Right ventricle myocardium inferior (tissue), 1 donor: ENCODE measurements around the gene MNAT1. TPM values are rescaled to one million over a fixed set of nuclear protein-coding genes. Genes with fewer than 3 reads are reported as not detected.
A peak's percentile ranks its signal among the peaks of the same experiment; 100 is the strongest.
"Not testable (repeated sequence)": the region's sequence is repeated elsewhere in the genome, so short reads cannot be mapped to it uniquely, and the experiment has no call there.

ENCODE experiments used
- ATAC-seq: fragments of 200-7000 bp; cut with Tn5 transposase; one replicate; pipeline ENCODE4 v1.9.1; 2020; ENCODE audit warnings: mild to moderate bottlenecking, moderate library complexity
- DNase-seq: peaks from one replicate; pipeline ENCODE4 v3.0.0; 2021; ENCODE audit errors: missing footprints
- intact Hi-C: fragments of 100-400 bp; cut with DNase I; formaldehyde crosslinking; loops from one replicate; pipeline ENCODE4 v1.11.0; 2022
- total RNA-seq: library from RNA; stranded (reverse); fragmentation: NEBNext Ultra II Directional; extraction: Animal tissue kit (Norgen Biotek cat#: 25700); gene quantifications from one replicate; pipeline ENCODE4 v1.2.1, GENCODE V29; 2021
- donor health status: DM: no; HTN: yes; CAD: no; lungs with severe emphysema.

The MNAT1 gene
- total RNA-seq, 1 donor from 2014 or later: 25.7 TPM

DNA sequence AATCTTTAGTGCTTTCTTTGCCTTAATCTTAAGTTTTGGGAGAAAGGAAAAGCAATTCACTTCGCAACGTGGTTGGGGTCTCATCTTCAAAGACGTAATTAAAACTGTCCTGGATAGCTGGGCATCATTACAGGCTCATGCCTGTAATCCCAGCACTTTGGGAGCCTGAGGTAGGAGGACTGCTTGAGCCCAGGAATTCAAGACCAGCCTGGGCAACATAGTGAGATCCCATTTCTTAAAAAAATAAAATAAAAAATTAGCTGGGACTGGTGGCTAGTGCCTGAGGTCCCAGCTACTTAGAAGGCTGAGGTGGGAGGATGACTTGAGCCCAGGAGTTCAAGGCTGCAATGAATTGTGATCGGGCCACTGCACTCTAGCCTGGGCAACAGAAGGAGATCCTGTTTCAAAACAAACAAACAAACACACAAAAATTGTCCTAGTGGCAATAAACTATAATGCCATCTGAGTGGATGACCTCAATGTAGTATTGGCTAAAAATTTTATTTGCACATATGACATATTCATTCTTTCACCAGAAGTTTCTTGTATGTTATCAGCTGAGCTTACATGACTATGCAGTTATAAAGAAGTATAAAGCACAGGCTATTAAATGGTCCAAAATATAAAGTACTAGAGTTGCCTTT, 1.6 kb upstream of the MNAT1 start:
- intact Hi-C loops: no loop called here
- ATAC-seq (no peak), DNase-seq (no peak)

DNA sequence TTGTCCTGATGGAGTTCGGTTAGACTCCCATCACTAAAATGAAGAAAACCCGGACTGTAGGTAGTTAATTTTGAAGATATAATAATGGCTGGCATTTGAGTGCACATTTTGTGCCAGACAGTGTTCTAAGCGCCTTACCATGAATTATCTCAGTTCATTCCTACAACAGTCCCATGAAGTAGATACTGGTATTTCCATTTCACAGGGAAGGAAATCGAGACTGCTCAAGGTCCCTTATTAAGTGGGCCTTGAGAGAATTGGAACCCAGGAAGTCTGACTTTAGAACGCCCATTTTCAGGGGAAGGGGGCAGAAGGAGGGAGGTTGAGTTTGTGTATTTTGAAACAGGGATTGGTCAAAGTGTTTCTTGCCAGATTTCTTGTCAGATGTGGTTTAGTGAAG, 855 bp downstream of the MNAT1 start:
- no peak for DNase-seq
- intact Hi-C loops: loop anchor here (2.0 kb wide), 1 partner anchor 245 kb away; the partner anchor contains the start of genes SLC38A6 and TRMT5
- ATAC-seq: no peak

- no peak for ATAC-seq
- intact Hi-C loops: no loop called here
- DNase-seq: no peak
Measured at GRCh38 chr14:60736494-60736893, 1.9 kb downstream of the MNAT1 start.

- ATAC-seq (peak; percentile 61), DNase-seq (no peak)
- intact Hi-C loops: no loop called here
Measured at GRCh38 chr14:60738843-60739508, 4.4 kb downstream of the MNAT1 start.

GRCh38 chr14:60744566-60744965, 10.0 kb downstream of the MNAT1 start:
- DNase-seq (no peak), ATAC-seq (no peak)
- intact Hi-C loops: no loop called here

DNA sequence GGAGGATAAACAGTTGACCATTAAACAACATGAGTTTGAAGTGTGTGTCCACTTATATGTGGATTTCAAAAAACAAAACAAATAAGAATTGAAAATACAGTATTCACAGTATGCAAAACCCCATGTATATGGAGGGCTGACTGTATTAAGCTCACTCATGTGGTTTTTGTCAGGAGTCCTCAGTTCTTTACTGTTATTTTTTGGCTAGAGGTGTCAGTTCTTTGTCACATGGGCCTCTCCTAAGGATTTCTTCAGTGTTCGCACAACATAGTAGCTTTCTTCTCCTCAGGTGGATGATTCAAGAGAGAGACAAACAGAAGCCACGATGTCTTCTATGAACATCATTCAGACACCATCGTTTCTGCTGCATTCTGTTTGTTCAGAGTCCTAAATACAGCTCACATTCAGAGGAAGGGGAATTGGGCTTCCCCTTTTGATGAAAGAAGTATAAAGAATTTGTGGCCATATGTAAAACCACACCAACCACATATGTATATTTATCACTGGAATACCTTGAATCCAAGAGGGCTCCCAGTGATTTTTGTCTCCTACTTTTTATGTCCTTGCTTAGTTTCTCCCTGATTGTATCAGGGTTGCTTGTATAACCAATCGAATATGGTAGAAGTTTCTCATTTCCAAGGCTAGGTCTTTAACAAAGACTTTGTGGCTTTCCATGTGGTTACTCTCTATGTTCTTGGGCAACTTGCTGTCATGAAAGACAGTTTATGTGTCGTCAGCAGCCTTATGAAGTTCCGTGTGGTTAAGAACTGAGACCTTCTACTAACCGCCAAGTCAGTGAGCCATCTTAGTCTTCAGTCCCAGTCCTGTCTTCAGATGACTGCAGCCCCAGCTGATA, 18.9 kb downstream of the MNAT1 start:
- intact Hi-C loops: loop anchor here (10.0 kb wide), 1 partner anchor 101 kb away; no protein-coding TSS in a partner anchor
- DNase-seq (no peak), ATAC-seq (no peak)

- intact Hi-C loops: loop anchor here (10.0 kb wide), 1 partner anchor 98 kb away; no protein-coding TSS in a partner anchor
- ATAC-seq: no peak
- DNase-seq: no peak
Measured at GRCh38 chr14:60756847-60757246, 22.3 kb downstream of the MNAT1 start.

DNA sequence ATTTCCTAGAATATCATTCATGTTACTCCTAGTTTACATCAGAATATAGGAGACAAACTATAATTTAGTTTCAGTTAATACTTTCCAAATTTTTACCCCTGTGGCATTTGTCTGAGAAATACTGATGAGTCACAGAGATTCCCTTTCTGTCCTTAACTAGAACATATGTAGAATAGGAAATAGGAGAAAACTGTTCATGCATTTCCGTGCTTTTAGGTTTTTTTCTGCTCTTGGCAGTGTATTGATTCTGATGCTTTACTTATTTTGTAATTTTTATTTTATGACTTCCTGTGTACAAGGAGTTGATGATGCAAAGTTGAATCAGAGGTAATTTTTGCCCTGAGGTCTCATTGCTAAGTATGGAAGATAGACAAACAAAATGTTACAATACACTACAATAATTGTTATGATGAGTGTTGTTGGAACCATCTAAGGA, 23.0 kb downstream of the MNAT1 start:
- ATAC-seq: no peak
- DNase-seq: no peak
- intact Hi-C loops: loop anchor here (10.0 kb wide), 1 partner anchor 97 kb away; no protein-coding TSS in a partner anchor

GRCh38 chr14:60758885-60759284, 24.3 kb downstream of the MNAT1 start:
- intact Hi-C loops: loop anchor here (10.0 kb wide), 1 partner anchor 96 kb away; no protein-coding TSS in a partner anchor
- DNase-seq: no peak
- ATAC-seq: no peak

DNA sequence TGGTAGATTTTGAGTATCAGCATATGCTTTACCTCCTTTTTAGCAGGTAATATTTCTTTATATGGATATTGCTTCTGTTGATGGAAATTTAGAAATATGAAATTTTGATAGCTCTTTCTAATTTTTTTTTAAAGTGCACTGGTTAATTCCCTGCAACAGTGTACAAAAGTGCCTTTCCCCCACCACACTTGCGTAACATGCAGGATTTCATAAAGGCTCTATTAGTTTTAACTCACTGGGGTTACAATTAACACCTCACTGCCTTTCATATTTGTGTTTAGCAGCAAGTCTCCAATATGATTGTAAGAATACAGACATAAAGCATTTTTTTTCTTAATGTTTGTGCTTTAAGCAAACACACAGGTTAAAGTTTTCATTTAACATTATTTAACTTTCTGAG, 25.6 kb downstream of the MNAT1 start:
- intact Hi-C loops: no loop called here
- ATAC-seq (no peak), DNase-seq (no peak)

- intact Hi-C loops: no loop called here
- ATAC-seq (no peak), DNase-seq (no peak)
Measured at GRCh38 chr14:60760644-60761364, 26.2 kb downstream of the MNAT1 start.

DNA sequence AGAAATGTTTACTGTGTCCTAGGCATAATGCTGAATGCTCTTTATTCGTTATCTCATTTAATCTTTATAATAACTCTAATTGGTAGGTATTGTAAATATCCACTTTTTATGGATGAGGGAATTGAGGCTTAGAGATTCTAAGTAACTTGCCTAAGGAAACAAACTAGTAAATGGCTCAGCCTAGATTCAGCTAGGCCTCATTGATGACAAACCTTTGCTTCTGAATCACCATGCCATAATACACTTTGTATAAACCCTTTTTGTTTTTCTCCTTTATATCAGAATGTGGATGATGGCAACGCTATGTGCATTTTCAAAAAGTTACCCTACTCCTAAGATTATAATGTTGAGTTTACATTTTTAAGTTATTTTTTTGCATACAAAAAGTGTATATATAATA, 34.0 kb downstream of the MNAT1 start:
- no peak for DNase-seq

DNA sequence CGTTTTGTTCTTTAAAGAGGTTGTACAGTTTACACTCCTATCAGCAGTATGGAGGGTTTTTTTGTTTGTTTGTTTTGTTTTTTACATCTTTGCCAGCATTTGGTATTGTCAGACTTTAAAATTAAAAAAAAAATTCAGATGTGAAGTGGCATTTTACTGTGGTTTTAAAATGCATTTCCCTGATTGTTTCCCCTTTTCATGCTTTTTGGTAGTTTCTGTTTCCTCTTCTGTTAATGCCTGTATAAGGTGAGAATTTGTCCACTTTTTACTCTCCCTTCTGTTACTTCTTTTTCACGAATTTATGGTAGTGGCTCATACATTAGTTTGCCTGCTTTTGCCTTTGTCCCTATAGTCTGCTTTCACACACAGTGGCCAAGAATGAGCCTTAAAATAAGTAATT, 36.6 kb downstream of the MNAT1 start:
- ATAC-seq (no peak), DNase-seq (no peak)
- intact Hi-C loops: no loop called here

More for the DNA sequence above, 34.0 kb downstream of the MNAT1 start:
- no peak for ATAC-seq
- intact Hi-C loops: no loop called here

DNA sequence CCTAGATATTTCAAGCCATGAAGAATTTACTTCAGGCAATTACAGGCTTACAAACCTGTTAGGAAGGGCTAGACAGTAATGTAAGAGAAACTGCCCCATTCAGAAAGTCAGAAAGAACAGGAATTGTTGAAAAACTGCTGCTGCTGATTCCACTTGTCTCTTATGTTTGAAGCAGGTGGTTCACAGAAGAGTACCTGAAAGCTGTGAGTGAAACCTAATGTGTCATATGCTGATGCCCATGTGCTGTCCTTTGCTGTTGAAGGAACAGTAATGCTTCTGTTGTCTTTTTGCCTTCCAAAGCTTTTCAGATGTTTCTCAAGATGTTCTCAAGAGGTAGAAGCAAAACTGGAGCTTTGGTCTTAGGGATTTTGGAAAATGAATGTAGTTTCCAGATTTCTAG, 39.0 kb downstream of the MNAT1 start:
- no peak for ATAC-seq
- DNase-seq: no peak

GRCh38 chr14:60775296-60775695, 40.7 kb downstream of the MNAT1 start:
- no peak for ATAC-seq
- DNase-seq: no peak
- intact Hi-C loops: no loop called here

More for the DNA sequence above, 39.0 kb downstream of the MNAT1 start:
- intact Hi-C loops: no loop called here

- intact Hi-C loops: no loop called here
- ATAC-seq (no peak), DNase-seq (no peak)
Measured at GRCh38 chr14:60777856-60778578, 43.5 kb downstream of the MNAT1 start.

GRCh38 chr14:60779745-60780514, 45.4 kb downstream of the MNAT1 start:
- ATAC-seq, DNase-seq, intact Hi-C loops: not testable (repeated sequence)
